Measurements from ENCODE around the gene MCF2L.
A peak's percentile ranks its signal among the peaks of the same experiment; 100 is the strongest.
"Not testable (repeated sequence)": the region's sequence is repeated elsewhere in the genome, so short reads cannot be mapped to it uniquely, and the experiment has no call there.

The MCF2L gene

GRCh38 chr13:113052971-113053370 lies 84.0 kb downstream of the MCF2L start:
- DNase-seq, result no peak

- DNase-seq, result no peak
These were observed 84.4 kb downstream of the MCF2L start for GRCh38 chr13:113053376-113053775.

GRCh38 chr13:113053801-113054604 lies 85.0 kb downstream of the MCF2L start:
- no peak for DNase-seq

GRCh38 chr13:113057084-113057483 lies 88.1 kb downstream of the MCF2L start:
- no peak for DNase-seq

- DNase-seq, result not testable (repeated sequence)
These were observed 88.5 kb downstream of the MCF2L start for GRCh38 chr13:113057559-113057958.

- DNase-seq, result no peak
These were observed 89.3 kb downstream of the MCF2L start for GRCh38 chr13:113058129-113058987.

- DNase-seq, result no peak
These were observed 90.2 kb downstream of the MCF2L start for GRCh38 chr13:113058988-113059850.

- no peak for DNase-seq
These were observed 90.9 kb downstream of the MCF2L start for GRCh38 chr13:113059891-113060290.

- no peak for DNase-seq
These were observed 91.7 kb downstream of the MCF2L start for GRCh38 chr13:113060557-113061270.

GRCh38 chr13:113061271-113061625 lies 92.2 kb downstream of the MCF2L start:
- DNase-seq, result peak; percentile 76

GRCh38 chr13:113061796-113062425 lies 92.9 kb downstream of the MCF2L start:
- no peak for DNase-seq

GRCh38 chr13:113062691-113063090 lies 93.7 kb downstream of the MCF2L start:
- no peak for DNase-seq

- no peak for DNase-seq
These were observed 94.1 kb downstream of the MCF2L start for GRCh38 chr13:113063091-113063491.

- no peak for DNase-seq
These were observed 95.1 kb downstream of the MCF2L start for GRCh38 chr13:113064000-113064533.

- DNase-seq, result no peak
These were observed 95.8 kb downstream of the MCF2L start for GRCh38 chr13:113064534-113065405.

- no peak for DNase-seq
These were observed 96.6 kb downstream of the MCF2L start for GRCh38 chr13:113065406-113066141.

- DNase-seq, result no peak
These were observed 97.1 kb downstream of the MCF2L start for GRCh38 chr13:113066142-113066455.

GRCh38 chr13:113066746-113067145 lies 97.7 kb downstream of the MCF2L start:
- no peak for DNase-seq

- no peak for DNase-seq
These were observed 101.1 kb downstream of the MCF2L start for GRCh38 chr13:113069861-113070805.

Measured in midbrain (tissue), 1 donor.